ENCODE data around the gene PPY.
A peak's percentile ranks its signal among the peaks of the same experiment; 100 is the strongest.
"Not testable (repeated sequence)": the region's sequence is repeated elsewhere in the genome, so short reads cannot be mapped to it uniquely, and the experiment has no call there.

Gene PPY

GRCh38 chr17:43928609-43929008 is 13.7 kb downstream of the PPY start:
- FAIRE-seq = no peak

DNA sequence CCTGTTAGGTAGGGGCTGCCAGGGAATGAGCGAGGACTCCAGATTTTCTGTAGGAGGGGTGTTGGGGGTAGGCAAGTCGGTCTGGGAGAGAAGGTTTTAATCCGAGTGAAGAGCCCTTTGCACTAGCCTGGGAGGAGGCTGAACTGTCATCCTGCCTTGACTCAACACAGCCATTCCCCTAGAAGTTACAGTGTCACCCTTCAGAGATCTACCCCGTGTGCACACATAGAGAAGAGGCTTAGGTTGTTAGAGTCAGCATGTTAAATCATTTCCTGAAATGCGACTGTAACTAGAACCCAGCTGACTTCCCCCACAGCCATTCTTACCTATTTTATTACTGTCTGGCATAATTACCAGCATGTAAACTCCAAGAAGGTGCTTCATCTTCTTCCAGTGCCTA is 14.3 kb downstream of the PPY start:
- FAIRE-seq = not testable (repeated sequence)

DNA sequence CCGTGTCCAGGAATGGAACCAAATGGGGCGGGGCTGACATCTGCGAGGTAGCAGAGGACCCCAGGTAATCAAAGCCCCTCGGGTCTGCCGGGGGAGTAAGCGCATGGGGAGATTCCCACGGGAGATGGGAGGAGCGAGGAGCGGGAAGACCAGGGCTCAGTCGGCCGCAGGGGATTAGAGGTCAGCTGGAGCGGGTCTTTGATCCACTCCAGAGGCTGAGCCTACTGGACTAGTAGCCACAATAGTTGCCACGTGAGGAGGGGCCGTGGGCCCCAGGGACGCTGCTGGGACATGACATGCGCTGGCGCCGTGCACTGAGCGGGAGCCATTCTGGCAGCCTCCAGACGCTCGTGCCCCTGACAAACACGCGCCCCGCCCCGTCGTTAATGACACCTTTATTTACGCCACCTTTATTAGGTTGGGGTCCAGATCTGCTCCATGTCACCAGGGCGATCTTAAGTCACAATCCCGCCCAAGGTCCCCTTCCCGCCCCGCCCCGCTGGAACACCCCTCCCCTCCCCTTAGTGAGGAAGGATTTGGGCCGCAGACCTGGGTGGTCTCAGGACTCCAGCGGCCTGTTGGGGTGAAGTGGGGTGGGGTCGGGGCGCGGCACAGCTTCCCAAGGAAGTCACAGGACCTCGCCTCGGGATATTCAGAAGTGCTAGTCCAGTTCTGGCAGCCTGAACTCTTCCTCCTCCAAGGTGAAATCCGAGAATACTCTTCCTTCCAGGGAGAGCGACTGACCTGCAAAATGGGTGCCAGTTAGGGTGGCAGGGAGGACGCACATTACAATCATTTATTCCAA is 15.0 kb downstream of the PPY start:
- FAIRE-seq = no peak

GRCh38 chr17:43924558-43924957 is 17.7 kb downstream of the PPY start:
- FAIRE-seq = no peak

DNA sequence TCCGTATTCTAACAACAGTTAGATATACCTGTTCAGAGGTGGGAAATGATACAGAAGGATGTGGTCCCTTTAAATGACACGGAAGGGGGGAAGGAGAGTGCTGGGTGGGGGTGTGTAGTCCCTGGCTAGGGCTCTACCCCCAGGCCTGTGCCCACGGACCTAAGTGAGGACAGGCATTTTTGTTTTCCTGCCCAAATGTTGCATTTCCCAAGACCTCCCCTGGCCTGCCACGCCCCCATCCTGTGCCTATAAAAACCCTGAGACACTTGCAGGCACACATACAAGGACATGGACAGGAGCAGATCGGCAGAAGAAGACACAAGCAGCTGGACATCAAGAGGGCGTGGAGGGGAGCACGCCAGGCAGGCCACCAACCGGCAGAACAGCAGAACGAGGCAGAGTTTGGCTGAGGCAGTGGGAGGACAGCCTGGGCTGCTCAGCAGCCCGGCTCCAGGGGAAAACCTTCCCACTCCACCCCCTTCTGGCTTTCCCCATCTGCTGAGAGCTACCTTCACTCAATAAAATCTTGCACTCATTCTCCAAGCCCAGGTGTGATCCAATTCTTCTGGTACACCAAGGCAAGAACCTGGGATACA is 21.7 kb downstream of the PPY start:
- no peak for FAIRE-seq

GRCh38 chr17:43918026-43918389 is 24.3 kb downstream of the PPY start:
- FAIRE-seq = no peak

DNA sequence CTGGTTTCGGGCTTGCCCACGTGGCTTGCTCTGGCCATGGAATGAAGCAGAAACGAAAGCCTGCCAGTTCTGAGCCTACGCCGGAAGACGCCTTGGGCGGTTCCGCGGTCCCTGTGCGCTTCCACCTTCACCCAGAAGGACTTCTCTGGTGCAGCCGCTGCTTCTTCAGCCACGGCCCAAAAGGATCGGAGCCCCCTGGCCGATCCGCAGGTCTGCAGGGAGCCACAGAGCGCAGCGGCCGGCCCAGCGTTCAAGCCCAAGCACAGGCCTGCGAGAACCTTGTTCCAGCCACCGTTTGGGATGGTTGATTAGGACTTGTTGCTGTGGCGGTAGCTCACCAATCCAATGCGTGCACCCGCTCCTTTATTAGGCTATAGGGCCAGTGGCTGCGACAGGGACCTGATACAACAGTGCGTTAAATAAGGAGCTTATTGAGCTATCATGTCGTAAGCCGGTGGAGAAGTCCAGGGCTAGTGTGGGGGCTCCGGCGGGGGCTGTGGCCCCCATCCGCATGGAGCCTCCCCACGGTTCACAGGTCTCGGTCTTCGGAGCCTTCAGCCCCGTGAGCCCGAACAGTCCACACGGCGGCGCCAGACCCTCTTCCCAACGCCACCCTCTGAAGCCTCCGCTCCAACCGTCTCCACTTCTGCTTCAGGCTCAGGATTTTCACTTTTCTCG is 24.8 kb downstream of the PPY start:
- FAIRE-seq = no peak

DNA sequence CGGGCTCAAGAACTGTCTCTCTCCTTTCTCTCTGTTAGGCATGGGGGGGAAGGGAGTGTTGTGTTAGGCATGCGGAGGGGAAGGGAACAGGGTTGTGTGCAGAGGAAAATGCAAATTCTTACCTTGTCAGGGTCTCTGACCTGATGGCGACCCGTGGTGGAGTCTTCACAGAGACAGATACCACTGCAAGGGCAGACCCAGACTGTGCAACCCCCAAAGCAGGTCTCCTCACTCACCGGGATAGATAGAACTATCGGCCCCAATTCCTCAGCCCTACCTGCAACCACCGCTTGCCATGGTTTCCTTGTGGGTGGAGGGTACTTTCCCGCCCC is 25.3 kb downstream of the PPY start:
- no peak for FAIRE-seq

DNA sequence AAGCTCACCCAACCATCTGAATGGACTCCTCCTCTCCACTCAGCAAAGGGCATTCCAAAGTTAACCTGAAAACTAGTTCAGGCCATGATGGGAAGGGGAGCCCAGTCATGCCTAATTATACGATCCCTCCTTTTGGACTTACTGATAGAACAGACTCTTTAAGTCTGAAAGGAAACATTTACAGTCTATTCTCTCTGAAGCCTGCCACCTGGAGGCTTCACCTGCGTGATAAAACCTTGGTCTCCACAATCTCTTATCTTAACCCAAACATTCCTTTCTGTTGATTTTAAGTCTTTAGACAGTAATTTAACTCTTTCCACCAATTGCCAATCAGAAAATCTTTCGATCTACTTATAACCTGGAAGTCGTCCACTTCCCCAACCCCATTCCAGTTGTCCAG is 25.9 kb downstream of the PPY start:
- FAIRE-seq = no peak

DNA sequence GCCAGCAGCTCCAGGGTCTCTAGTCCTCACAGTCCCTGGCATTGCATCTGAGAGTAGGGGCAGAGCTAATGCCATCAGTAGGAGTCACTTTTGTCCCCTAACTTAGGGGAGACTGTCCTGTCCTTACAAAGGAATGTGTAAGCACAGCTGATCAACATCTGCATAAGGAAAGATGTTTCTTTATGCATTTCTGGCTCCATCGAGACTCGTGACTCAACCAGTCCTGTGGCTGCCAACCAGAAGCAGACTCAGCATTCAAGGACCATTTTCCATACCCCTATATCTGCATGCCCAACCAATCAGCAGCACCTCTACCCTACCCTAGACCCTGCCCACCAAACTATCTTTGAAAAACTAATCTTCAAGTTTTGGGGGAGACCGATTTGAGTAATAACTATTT is 26.7 kb downstream of the PPY start:
- FAIRE-seq = no peak

GRCh38 chr17:43914451-43914850 is 27.8 kb downstream of the PPY start:
- no peak for FAIRE-seq

DNA sequence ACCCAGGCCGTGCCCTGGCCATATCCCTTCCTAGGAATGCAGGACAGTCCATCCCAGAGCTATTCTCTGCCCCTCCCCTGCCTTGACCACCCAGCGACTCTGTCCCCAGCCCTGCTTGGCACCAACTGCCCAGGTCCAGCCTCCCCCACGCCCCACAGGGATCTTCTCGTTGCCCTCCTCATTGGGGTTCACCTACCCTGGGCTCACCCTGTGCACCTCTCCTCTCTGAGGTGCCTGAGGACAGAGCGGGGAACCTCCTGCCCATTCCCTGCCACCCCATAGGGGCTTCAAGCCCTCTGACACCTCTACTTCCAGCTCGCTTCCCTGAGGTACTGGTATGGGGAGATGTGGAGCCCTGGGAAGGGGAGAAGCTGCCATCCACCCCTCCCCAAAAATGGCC is 28.7 kb downstream of the PPY start:
- no peak for FAIRE-seq

DNA sequence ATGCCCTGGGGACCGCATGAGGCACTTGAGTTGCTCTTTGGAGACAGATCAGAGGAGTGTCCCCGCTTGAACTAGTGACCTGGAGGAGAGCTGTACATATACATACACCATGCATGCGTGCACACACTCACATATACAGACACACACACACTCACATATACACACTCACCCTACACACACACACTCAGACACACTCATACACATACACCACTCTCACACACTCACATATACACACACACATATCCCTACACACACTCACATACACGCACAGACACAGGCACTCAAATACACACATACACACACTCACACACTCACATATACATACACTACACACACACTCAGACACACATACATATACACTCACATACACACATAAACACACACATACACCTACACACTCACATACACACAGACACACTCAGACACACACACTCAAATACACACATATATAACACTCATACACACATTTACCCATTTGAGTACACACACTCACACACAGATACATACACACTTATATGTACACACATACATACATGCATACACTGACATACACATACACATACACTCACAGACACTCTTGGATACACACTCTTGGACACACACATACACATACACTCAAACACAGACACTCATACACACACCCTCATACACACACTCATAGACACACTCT is 29.5 kb downstream of the PPY start:
- no peak for FAIRE-seq

DNA sequence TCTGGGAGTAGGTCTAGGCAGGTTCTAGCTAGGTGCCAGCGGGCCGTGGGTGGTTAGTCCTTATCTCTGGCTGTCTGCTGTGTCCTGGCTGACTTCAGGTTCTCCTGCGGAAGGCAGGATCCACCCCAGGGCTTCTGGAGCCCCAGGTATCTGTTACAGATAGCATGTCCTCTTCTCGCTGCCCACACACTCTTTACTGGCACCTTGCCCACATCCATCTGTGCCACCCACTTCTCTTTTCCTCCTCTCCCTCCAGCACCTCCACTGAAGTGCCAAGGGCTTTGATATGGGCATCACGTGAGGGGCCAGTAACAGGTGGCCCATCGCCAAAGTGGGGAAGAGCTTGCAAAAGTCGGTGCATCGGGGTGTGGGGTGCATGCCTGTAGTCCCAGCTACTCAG is 30.4 kb downstream of the PPY start:
- FAIRE-seq = no peak

DNA sequence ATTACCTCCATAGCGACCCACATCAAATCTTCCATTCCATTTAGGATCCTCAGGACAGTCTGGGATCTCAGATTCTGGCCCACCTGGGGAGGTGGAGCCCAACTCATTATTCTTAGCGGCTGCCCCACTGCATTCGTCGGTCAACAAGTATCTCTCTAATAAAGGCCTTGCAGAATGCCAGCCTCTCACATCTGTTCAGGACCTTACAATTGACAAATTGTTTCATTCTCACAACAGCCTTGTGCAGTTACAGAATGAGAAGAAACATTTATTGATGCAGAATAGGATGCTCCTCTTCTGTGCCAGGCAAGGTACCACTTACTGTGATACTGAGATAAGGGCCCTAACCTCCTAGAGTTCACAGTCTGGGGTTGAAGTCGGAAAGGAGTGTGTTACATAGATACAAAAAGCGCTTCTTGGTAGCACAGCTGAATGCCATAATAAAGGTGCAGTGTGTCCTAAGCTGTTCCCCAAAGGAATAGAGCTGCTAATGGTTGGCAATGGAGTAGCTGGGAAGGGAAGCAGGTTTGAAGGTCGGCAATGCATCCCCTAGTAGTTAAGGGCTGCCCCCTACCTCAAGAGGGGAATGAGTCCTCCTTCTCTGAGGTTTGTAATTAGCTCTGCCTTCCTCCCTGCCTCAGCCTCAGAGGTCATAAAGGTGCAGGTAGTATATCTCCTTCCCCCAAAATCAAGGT is 32.6 kb downstream of the PPY start:
- no peak for FAIRE-seq

- peak; percentile 65 for FAIRE-seq
Measured at GRCh38 chr17:43907998-43908721, 34.1 kb downstream of the PPY start.

DNA sequence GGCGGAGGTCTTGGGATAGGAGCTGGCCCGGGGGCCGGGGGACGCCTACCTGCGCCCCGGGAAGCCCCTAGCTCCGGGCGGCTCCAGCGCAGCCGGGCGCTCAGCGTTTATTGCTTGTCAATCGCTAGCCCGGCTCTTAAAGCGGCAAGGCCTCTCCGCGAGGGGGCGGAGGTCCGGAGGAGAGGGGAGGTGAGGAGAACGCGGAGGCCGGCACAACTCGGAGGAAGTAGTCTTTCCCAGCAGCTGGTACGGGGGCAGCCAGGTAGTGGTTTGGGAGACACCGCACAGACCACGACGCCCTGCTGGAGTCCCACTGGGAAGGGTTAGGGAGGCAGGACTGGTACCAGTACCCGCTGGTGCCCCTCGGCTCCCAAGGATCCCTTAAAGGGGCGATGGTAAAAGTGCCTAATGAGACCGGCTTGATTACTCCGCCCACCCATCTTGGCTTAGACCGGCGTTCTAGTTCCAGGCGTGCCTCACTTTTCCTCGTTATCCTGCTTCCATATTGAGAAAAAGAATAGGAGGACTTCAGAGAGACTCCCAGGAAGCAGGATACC is 34.8 kb downstream of the PPY start, which contains the start of gene MPP2:
TSS of gene MPP2 (minus strand) at position 112 of the 557 bp plus-strand sequence. CDS start 3,076 bp downstream, outside the sequence.
- FAIRE-seq = no peak

DNA sequence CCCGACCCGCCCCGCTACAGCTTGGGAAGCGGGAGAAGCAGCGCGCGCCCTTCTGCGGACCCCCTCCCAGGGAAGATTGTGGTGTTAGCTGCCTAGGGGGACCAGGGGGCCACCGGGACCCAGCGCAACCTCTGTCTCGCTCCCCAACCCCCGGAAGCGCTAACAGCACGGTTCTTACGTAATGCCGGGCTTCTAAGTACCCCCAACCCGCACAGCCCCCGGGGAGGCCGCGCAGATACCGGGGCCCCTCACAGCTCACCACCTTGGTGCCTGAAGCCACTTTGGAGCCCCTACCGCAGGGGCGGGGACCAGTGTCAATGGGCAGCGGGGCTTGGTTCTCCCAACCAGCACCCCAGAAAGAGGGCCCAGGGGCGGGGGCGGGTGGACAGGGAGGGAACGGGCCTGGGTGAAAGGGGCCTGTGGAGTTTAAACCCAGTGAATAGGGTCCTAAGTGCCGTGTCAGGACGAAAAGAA is 35.3 kb downstream of the PPY start:
- no peak for FAIRE-seq

- no peak for FAIRE-seq
Measured at GRCh38 chr17:43905985-43906852, 36.1 kb downstream of the PPY start.

GRCh38 chr17:43905400-43905984 is 36.8 kb downstream of the PPY start:
- FAIRE-seq = no peak
